Activated T-cell treated with anti-CD3 and anti-CD28 coated beads, Interleukin-2, amount 50 U/mL, for 72 hours (primary cell): ENCODE results near the gene CYSTM1. TPM values are rescaled to one million over a fixed set of nuclear protein-coding genes. Genes with fewer than 3 reads are reported as not detected.

Source experiments
- ATAC-seq, 2 donors: fragments of 150-1000 bp; cut with Tn5 transposase; replicated peaks in 1 of 2; 2 replicates each; pipeline ENCODE4 v1.10.0; 2021; ENCODE audit warnings: moderate library complexity in 2 of 2, mild to moderate bottlenecking in 1 of 2
- DNase-seq, 2 donors: peaks; one replicate each; pipeline ENCODE4 v3.0.0; 2021 to 2022; ENCODE audit warnings: mixed read lengths in 1 of 2
- H3K27ac Mint-ChIP-seq: one replicate; pipeline ENCODE4 v1.8.0; 2022; ENCODE audit warnings: mild to moderate bottlenecking, moderate library complexity, mixed read lengths
- H3K27me3 Mint-ChIP-seq: one replicate; pipeline ENCODE4 v1.8.0; 2022; ENCODE audit warnings: low read depth, mixed read lengths
- H3K36me3 Mint-ChIP-seq, 2 donors: one replicate each; pipeline ENCODE4 v1.8.0; 2022; ENCODE audit warnings: mixed read lengths in 2 of 2, mild to moderate bottlenecking in 1 of 2; ENCODE audit not compliant: insufficient read depth in 2 of 2
- H3K4me1 Mint-ChIP-seq: one replicate; pipeline ENCODE4 v1.8.0; 2022; ENCODE audit warnings: low read depth, mixed read lengths
- H3K4me3 Mint-ChIP-seq, 2 donors: one replicate each; pipeline ENCODE4 v1.8.0; 2022; ENCODE audit warnings: mild to moderate bottlenecking in 2 of 2, mixed read lengths in 2 of 2, moderate library complexity in 2 of 2
- H3K9me3 Mint-ChIP-seq, 2 donors: one replicate each; pipeline ENCODE4 v1.8.0; 2022; ENCODE audit warnings: mixed read lengths in 2 of 2
- total RNA-seq, 2 donors: library from RNA; stranded (reverse); gene quantifications; one replicate each; pipeline ENCODE4 v1.2.3, GENCODE V29; 2022

The CYSTM1 gene
- total RNA-seq, 2 donors from 2014 or later, result 15.3 to 18.9 TPM

- H3K27me3 Mint-ChIP-seq, result no peaks in the 10 kb centered on the region
- H3K9me3 Mint-ChIP-seq, result no peaks in the 10 kb centered on the region
- H3K4me1 Mint-ChIP-seq, result peaks cover 26% of the 10 kb centered on the region
- no peak overlapping the region for H3K27ac Mint-ChIP-seq
- H3K36me3 Mint-ChIP-seq, result peaks cover 0 to 1% of the 10 kb centered on the region in 2 donors
- H3K4me3 Mint-ChIP-seq, result no peak overlapping the region
- no peak for DNase-seq
- no peak for ATAC-seq
These were observed 68.8 kb downstream of the CYSTM1 start for GRCh38 chr5:140243706-140244250.

GRCh38 chr5:140244525-140245025 is 69.6 kb downstream of the CYSTM1 start:
- no peak overlapping the region for H3K27ac Mint-ChIP-seq
- H3K4me3 Mint-ChIP-seq, result no peak overlapping the region
- no peaks in the 10 kb centered on the region for H3K27me3 Mint-ChIP-seq

GRCh38 chr5:140245341-140245740 is 70.4 kb downstream of the CYSTM1 start:
- Mint-ChIP-seq H3K9me3 (no peaks in the 10 kb centered on the region), H3K4me3 (no peak overlapping the region), H3K4me1 (peaks cover 36% of the 10 kb centered on the region), H3K27ac (no peak overlapping the region), H3K27me3 (no peaks in the 10 kb centered on the region), H3K36me3 (peaks cover 0 to 5% of the 10 kb centered on the region in 2 donors)
- ATAC-seq (no peak), DNase-seq (no peak)

More at GRCh38 chr5:140244525-140245025, 69.6 kb downstream of the CYSTM1 start:
- DNase-seq, result peak; percentile 84 to 85
- peaks cover 32% of the 10 kb centered on the region for H3K4me1 Mint-ChIP-seq
- peaks cover 0 to 1% of the 10 kb centered on the region in 2 donors for H3K36me3 Mint-ChIP-seq
- peak; percentile 80 for ATAC-seq
- no peaks in the 10 kb centered on the region for H3K9me3 Mint-ChIP-seq

GRCh38 chr5:140245926-140246325 is 70.9 kb downstream of the CYSTM1 start:
- DNase-seq (no peak), ATAC-seq (no peak)
- Mint-ChIP-seq H3K4me1 (peaks cover 41% of the 10 kb centered on the region), H3K9me3 (no peaks in the 10 kb centered on the region), H3K36me3 (peaks cover 0 to 6% of the 10 kb centered on the region in 2 donors), H3K4me3 (no peak overlapping the region), H3K27me3 (no peaks in the 10 kb centered on the region), H3K27ac (no peak overlapping the region)

GRCh38 chr5:140246378-140247122 is 71.6 kb downstream of the CYSTM1 start:
- Mint-ChIP-seq H3K9me3 (no peaks in the 10 kb centered on the region), H3K27me3 (no peaks in the 10 kb centered on the region), H3K4me1 (peaks cover 47% of the 10 kb centered on the region), H3K4me3 (no peak overlapping the region), H3K36me3 (peaks cover 0 to 8% of the 10 kb centered on the region in 2 donors), H3K27ac (no peak overlapping the region)
- DNase-seq (no peak), ATAC-seq (no peak)

GRCh38 chr5:140248414-140248813 is 73.4 kb downstream of the CYSTM1 start:
- ATAC-seq (no peak), DNase-seq (no peak)
- Mint-ChIP-seq H3K27me3 (no peaks in the 10 kb centered on the region), H3K4me3 (no peak overlapping the region), H3K9me3 (no peaks in the 10 kb centered on the region), H3K4me1 (peaks cover 61% of the 10 kb centered on the region), H3K36me3 (peaks cover 0 to 10% of the 10 kb centered on the region in 2 donors), H3K27ac (no peak overlapping the region)

GRCh38 chr5:140249536-140249935 is 74.5 kb downstream of the CYSTM1 start:
- Mint-ChIP-seq H3K36me3 (peaks cover 0 to 10% of the 10 kb centered on the region in 2 donors), H3K27ac (no peak overlapping the region), H3K4me1 (peaks cover 59% of the 10 kb centered on the region), H3K9me3 (no peaks in the 10 kb centered on the region), H3K27me3 (no peaks in the 10 kb centered on the region), H3K4me3 (peak overlapping the region in 1 of 2 donors; percentile 5)
- ATAC-seq, result no peak
- DNase-seq, result no peak

- H3K4me3 Mint-ChIP-seq, result peak overlapping the region in 1 of 2 donors; percentile 1
- H3K4me1 Mint-ChIP-seq, result peaks cover 51% of the 10 kb centered on the region
- H3K9me3 Mint-ChIP-seq, result no peaks in the 10 kb centered on the region
- H3K27me3 Mint-ChIP-seq, result no peaks in the 10 kb centered on the region
- H3K36me3 Mint-ChIP-seq, result peaks cover 0 to 9% of the 10 kb centered on the region in 2 donors
- DNase-seq (no peak), ATAC-seq (no peak)
- H3K27ac Mint-ChIP-seq, result peak overlapping the region; percentile 1
These were observed 75.4 kb downstream of the CYSTM1 start for GRCh38 chr5:140250386-140250785.

- Mint-ChIP-seq H3K4me3 (peak overlapping the region; percentile 54 to 73), H3K27me3 (no peaks in the 10 kb centered on the region)
- DNase-seq, result peak; percentile 76 to 83
These were observed 76.6 kb downstream of the CYSTM1 start for GRCh38 chr5:140251527-140251973.

GRCh38 chr5:140252470-140253126 is 77.6 kb downstream of the CYSTM1 start:
- Mint-ChIP-seq H3K9me3 (no peaks in the 10 kb centered on the region), H3K27me3 (no peaks in the 10 kb centered on the region), H3K4me3 (peak overlapping the region; percentile 54 to 73), H3K4me1 (peaks cover 39% of the 10 kb centered on the region), H3K36me3 (peaks cover 2 to 9% of the 10 kb centered on the region in 2 donors), H3K27ac (peak overlapping the region; percentile 72)
- ATAC-seq (no peak), DNase-seq (no peak)

More at GRCh38 chr5:140251527-140251973, 76.6 kb downstream of the CYSTM1 start:
- peak; percentile 90 to 92 for ATAC-seq
- peaks cover 39% of the 10 kb centered on the region for H3K4me1 Mint-ChIP-seq
- no peaks in the 10 kb centered on the region for H3K9me3 Mint-ChIP-seq
- peak overlapping the region; percentile 72 for H3K27ac Mint-ChIP-seq
- H3K36me3 Mint-ChIP-seq, result peaks cover 0 to 9% of the 10 kb centered on the region in 2 donors

GRCh38 chr5:140253985-140254384 is 79.0 kb downstream of the CYSTM1 start:
- peaks cover 12 to 15% of the 10 kb centered on the region in 2 donors for H3K36me3 Mint-ChIP-seq
- H3K27ac Mint-ChIP-seq, result no peak overlapping the region
- peaks cover 48% of the 10 kb centered on the region for H3K4me1 Mint-ChIP-seq
- H3K9me3 Mint-ChIP-seq, result no peaks in the 10 kb centered on the region
- no peak overlapping the region for H3K4me3 Mint-ChIP-seq
- DNase-seq (no peak), ATAC-seq (no peak)
- H3K27me3 Mint-ChIP-seq, result no peaks in the 10 kb centered on the region

- Mint-ChIP-seq H3K9me3 (no peaks in the 10 kb centered on the region), H3K27ac (no peak overlapping the region), H3K4me3 (no peak overlapping the region), H3K27me3 (no peaks in the 10 kb centered on the region), H3K4me1 (peaks cover 46% of the 10 kb centered on the region), H3K36me3 (peaks cover 12 to 15% of the 10 kb centered on the region in 2 donors)
- peak in 1 of 2 donors; percentile 51 for ATAC-seq
- peak in 1 of 2 donors; percentile 32 for DNase-seq
These were observed 80.6 kb downstream of the CYSTM1 start for GRCh38 chr5:140255460-140256157.
